K562 (cell line): Measurements from ENCODE around the gene MYH9. TPM values are rescaled to one million over a fixed set of nuclear protein-coding genes. Genes with fewer than 3 reads are reported as not detected.

Experiments used
- BACH1 ChIP-seq: fragments of 200-800 bp; sonication (Bioruptor generic); IDR thresholded peaks from 2 replicates; pipeline ENCODE4 v1.6.1; 2016; ENCODE audit warnings: missing genetic modification characterization, missing compliant biosample characterization
- DACH1 ChIP-seq: fragments of 450-650 bp; IDR thresholded peaks from 2 replicates; pipeline ENCODE4 v1.6.1; 2018; ENCODE audit not compliant: partially characterized antibody
- EP400 ChIP-seq: fragments of 450-650 bp; IDR thresholded peaks from 2 replicates; pipeline ENCODE4 v1.6.1; 2017; ENCODE audit warnings: antibody characterized with exemption, mild to moderate bottlenecking, moderate library complexity
- HINFP ChIP-seq: fragments of 450-650 bp; conservative IDR thresholded peaks from 2 replicates; pipeline ENCODE4 v1.6.1; 2016; ENCODE audit warnings: missing genetic modification characterization, low read depth, mild to moderate bottlenecking, control low read depth, missing compliant biosample characterization
- NEUROD1 ChIP-seq: fragments of 150-350 bp; IDR thresholded peaks from 2 replicates; pipeline ENCODE4 v1.6.1; 2014; ENCODE audit warnings: borderline replicate concordance, low read length, low read depth; ENCODE audit not compliant: partially characterized antibody
- NR2C2 ChIP-seq, 2 experiments: fragments of 200-800 bp in 1 of 2; sonication (Bioruptor generic) in 1 of 2; sonication (generic) in 1 of 2; formaldehyde crosslinking in 1 of 2; IDR thresholded peaks; 2 replicates each; pipeline versions ENCODE4 v1.6.1 to v1.8.0; 2016 to 2022; ENCODE audit warnings: mild to moderate bottlenecking in 1 of 2, missing compliant biosample characterization in 1 of 2, missing genetic modification characterization in 1 of 2, missing genetic modification reagents in 1 of 2
- PRDM10 ChIP-seq: fragments of 450-650 bp; IDR thresholded peaks from 2 replicates; pipeline ENCODE4 v1.6.1; 2018; ENCODE audit not compliant: partially characterized antibody
- RBFOX2 ChIP-seq: fragments of 200-400 bp; formaldehyde crosslinking; IDR thresholded peaks from 2 replicates; pipeline ENCODE4 v1.6.1; 2017; ENCODE audit warnings: low read depth, mild to moderate bottlenecking, low read length, moderate library complexity
- SAFB2 ChIP-seq: fragments of 200-400 bp; formaldehyde crosslinking; IDR thresholded peaks from 2 replicates; pipeline ENCODE4 v1.6.1; 2018; ENCODE audit warnings: borderline replicate concordance, low read length, low read depth, moderate library complexity; ENCODE audit not compliant: severe bottlenecking
- SMAD3 ChIP-seq: fragments of 450-650 bp; formaldehyde crosslinking; conservative IDR thresholded peaks from 2 replicates; pipeline ENCODE4 v1.4.0; 2020; ENCODE audit warnings: mild to moderate bottlenecking
- ZBTB8A ChIP-seq: fragments of 450-650 bp; IDR thresholded peaks from 2 replicates; pipeline ENCODE4 v1.6.1; 2018; ENCODE audit warnings: mild to moderate bottlenecking, moderate library complexity; ENCODE audit not compliant: partially characterized antibody
- ZNF584 ChIP-seq: fragments of 200-800 bp; sonication (Bioruptor generic); IDR thresholded peaks from 2 replicates; pipeline ENCODE4 v1.6.1; 2016; ENCODE audit warnings: low read depth, mild to moderate bottlenecking, missing genetic modification characterization, missing compliant biosample characterization
- polyA plus RNA-seq, 8 experiments: library from polyadenylated mRNA; depleted of rRNA in 4 of 8; stranded (reverse) in 5 of 8; unstranded in 3 of 8; fragments of >200 nt; fragmentation: Nextera tagmentation in 2 of 8; fragmentation: Illumina TruSeq in 1 of 8; extraction: Ambion mirVana in 2 of 8; extraction: Trizol in 1 of 8; gene quantifications; 2 replicates each; pipeline versions ENCODE4 v1.2.1 to v1.2.3, GENCODE V29; 2011 to 2014; ENCODE audit warnings: inconsistent platforms in 1 of 8, missing spikeins in 1 of 8
- total RNA-seq, 7 experiments: library from RNA; depleted of rRNA in 6 of 7; stranded (reverse); fragments of >200 nt in 6 of 7; fragmentation: Illumina TruSeq in 2 of 7; extraction: Trizol in 2 of 7; gene quantifications; 2 replicates each; pipeline versions ENCODE4 v1.2.1 to v1.2.3, GENCODE V29; 2011 to 2021; ENCODE audit warnings: low replicate concordance in 1 of 7

The MYH9 gene
- total and polyA plus RNA-seq, 9 of the 15 experiments (the other 6 are each of a cell fraction or from before 2014, with no cell fraction given): 0.71 to 111 (median 24.6) TPM

DNA sequence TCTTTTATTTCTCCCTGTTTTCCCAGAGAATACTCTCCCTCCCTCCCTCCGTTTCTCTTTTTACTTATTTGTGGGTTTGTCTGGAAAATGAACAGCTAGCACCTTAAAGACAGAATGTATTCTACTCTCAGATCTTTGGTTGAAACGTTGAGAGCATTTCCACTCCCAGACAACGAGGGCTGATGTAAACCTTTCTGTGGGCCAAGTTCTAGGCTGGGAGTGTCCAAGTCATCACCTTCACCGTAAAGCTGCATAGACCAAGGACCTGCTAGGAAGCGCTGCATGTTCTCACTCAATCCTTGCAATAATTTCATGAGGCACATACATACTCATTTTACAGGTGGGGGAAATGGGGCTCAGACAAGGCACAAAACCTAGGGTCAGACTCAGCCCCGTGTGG, 32.4 kb downstream of the MYH9 start (continued):
- no peak for TF ChIP-seq PRDM10
- no peak for TF ChIP-seq DACH1
- no peak for TF ChIP-seq NR2C2 (CRISPR knock-in tag; IDR thresholded peaks at IDR 0.05)
- 0 out of 2 replicates have a peak, but pooled peaks have one; percentile 20 for TF ChIP-seq NR2C2 (tag; IDR thresholded peaks at IDR 0.05)
- TF ChIP-seq ZNF584: peak; percentile 38; the same call in 1 of the 2 replicates
- TF ChIP-seq EP400: no peak; the same call in 1 of the 2 replicates
- TF ChIP-seq SMAD3 (CRISPR knock-in tag): 0 out of 2 replicates have a peak, but pooled peaks have one; percentile 9
- no peak for TF ChIP-seq SAFB2
- 0 out of 2 replicates have a peak, but pooled peaks have one; percentile 20 for TF ChIP-seq BACH1
- peak; percentile 1 for TF ChIP-seq NEUROD1
- TF ChIP-seq ZBTB8A: no peak
- peak; percentile 37; the same call in 1 of the 2 replicates for TF ChIP-seq RBFOX2
- no peak for TF ChIP-seq HINFP (tag)
